Measurements from ENCODE around the gene WDR37.

WDR37 gene

DNA sequence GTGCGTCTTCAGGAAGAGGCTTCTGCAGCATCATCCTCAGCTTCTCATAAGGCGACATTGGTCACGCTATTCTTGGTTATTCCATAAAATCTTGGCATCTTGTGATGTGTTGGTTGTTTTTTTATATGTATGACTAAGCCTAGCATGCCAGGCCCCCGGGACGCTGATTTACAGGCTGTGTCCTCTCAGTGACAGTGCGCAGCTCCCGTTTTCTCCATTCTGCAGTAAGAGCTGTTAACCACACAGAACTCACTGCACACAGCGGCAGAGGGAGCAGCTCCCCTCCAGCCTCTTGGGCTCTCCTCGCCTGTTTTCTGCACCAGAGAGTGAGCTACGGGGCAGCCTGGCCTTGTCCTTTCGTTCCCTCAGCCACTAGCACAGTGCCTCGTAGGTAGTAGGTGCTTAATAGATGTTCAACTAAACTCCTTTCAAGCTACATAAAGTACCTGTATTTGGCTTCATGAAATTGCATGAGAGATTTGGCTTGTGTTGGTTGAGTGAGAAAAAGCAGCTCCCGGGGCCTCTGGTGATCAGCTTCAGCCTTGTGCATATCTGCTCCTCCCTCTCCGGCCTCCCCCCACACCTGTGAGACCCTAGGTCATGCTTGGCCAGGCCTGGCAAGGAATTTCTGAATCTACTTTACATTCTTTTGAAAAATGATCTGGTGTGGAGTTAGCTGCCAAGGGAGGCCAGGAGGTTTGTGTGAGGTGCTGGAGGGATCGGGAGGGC, 116.2 kb downstream of the WDR37 start:
- DNase-seq, result no peak

GRCh38 chr10:1173091-1173490, 116.9 kb downstream of the WDR37 start:
- no peak for DNase-seq

DNA sequence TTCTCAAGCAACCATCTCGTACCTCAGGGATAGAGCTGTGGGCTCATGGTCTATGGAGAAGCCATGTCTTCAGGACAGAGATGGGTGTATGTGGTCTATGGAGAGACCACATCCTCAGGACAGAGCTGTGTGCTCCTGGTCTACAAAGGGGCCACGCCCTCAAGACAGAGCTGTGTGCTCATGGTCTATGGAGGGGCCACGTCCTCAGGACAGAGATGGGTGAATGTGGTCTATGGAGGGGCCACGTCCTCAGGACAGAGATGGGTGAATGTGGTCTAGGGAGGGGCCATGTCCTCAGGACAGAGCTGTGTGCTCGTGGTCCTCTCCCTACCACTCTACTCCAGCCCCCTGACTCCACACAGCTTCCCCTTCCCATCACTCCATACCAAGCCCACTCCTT, 117.8 kb downstream of the WDR37 start:
- no peak for DNase-seq

- no peak for DNase-seq
Measured at GRCh38 chr10:1175956-1176565, 119.9 kb downstream of the WDR37 start.

DNA sequence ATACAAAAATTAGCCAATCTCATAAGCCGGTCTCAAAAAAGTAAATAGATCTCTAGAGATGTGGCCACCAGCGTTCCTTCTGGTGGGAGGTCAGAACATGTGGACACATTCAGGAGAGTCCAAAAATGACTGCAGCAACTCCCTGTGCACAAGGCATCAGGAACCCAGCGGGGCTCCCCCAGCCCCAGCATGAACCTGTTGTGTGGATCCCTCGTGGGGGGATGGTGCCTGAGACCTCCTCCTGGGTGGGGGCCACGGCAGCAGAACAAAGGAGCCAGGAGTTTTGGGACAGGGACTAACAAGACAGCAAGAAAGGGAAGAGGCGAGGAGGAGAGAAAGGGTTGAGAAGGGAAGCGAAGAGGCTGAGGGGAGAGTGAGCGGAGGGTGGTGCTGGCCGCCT, 121.8 kb downstream of the WDR37 start:
- DNase-seq, result no peak

DNA sequence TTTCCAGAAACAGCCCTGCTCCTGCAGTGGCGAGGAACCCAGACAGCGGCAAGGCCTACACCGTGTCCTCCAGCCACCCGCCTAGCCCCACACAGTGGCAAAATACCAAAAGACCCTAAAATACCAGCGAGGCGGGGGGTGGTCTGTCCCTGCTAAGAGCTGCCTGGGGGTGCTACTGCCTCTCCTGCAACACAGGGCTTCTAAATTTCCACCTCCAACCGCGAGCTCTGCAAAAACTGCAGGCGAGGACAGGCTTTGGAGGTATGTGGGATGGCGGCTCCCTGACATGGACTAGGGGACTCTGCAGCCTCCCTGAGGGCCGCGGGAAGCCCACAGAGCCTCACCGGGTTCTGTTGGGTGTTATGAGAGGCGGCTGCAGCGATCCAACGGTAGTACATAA, 122.3 kb downstream of the WDR37 start:
- DNase-seq, result no peak

- DNase-seq, result no peak
Measured at GRCh38 chr10:1179346-1180070, 123.3 kb downstream of the WDR37 start.

DNA sequence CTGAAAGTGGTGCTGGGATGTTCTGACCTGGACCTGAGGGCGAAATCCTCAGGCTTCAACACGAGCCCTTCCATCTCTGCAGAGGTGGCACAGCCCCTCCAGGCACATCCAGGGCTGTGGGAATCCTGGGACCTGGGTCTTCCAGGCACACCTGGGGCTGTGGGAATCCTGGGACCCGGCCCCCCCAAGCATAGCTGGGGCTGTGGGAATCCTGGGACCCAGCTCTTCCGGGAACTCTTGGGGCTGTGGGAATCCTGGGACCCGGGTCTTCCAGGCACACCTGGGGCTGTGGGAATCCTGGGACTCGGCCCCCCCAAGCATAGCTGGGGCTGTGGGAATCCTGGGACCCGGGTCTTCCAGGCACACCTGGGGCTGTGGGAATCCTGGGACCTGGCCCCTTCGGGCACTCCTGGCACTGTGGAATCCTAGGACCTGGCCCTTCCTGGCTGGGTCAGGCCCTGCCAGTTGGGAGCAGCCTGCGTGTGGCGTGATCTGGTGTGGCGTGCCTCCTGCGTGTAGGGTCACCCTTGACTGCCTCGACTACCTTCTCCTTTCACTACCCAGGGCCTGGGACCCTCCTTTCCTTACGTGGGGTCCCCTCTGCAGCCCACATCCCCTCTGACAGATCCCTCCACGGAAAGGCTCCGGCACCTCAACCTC, 124.0 kb downstream of the WDR37 start:
- DNase-seq, result no peak

GRCh38 chr10:1180836-1181235, 124.7 kb downstream of the WDR37 start:
- no peak for DNase-seq
